ENCODE results near the gene CMIP.

GRCh38 chr16:81637336-81638235, 193.0 kb downstream of the CMIP start:
- TF ChIP-seq CTCF (IDR thresholded peaks at IDR 0.05): no peak
- no peak for TF ChIP-seq POLR2A (IDR thresholded peaks at IDR 0.05)

Measured in right lobe of liver (tissue), 4 donors.